Stimulated activated CD8-positive, alpha-beta memory T cell treated with anti-CD3 and anti-CD28 coated beads, Interleukin-2, amount 100 ng/mL, for 48 hours (primary cell): Measurements from ENCODE around the gene CFAP44.
"Not testable (repeated sequence)": the region's sequence is repeated elsewhere in the genome, so short reads cannot be mapped to it uniquely, and the experiment has no call there.

ENCODE experiments used
- DNase-seq, 2 donors: peaks; one replicate each; pipeline ENCODE4 v3.0.0-alpha.2; 2020; ENCODE audit warnings: low read depth in 2 of 2

CFAP44 gene

GRCh38 chr3:113441051-113441770, at the start of gene CFAP44:
Gene CFAP44 (minus strand): TSS chr3:113441493. CDS start chr3:113433664, 7,829 bp downstream.
- peak; percentile 38 to 48 for DNase-seq

- DNase-seq, result no peak
These were observed 43.9 kb upstream of the CFAP44 start for GRCh38 chr3:113485161-113485609.

GRCh38 chr3:113468539-113468938, 27.2 kb upstream of the CFAP44 start:
- no peak for DNase-seq

GRCh38 chr3:113461488-113461887, 20.2 kb upstream of the CFAP44 start:
- no peak for DNase-seq

GRCh38 chr3:113458554-113458953, 17.3 kb upstream of the CFAP44 start:
- not testable (repeated sequence) for DNase-seq

- DNase-seq, result no peak
These were observed 14.2 kb upstream of the CFAP44 start for GRCh38 chr3:113455446-113455845.

- DNase-seq, result no peak
These were observed 13.3 kb upstream of the CFAP44 start for GRCh38 chr3:113454630-113455029.

- no peak for DNase-seq
These were observed 12.8 kb upstream of the CFAP44 start for GRCh38 chr3:113454057-113454456.

- no peak for DNase-seq
These were observed 9.6 kb upstream of the CFAP44 start for GRCh38 chr3:113450911-113451310.

- DNase-seq, result no peak
These were observed 1.7 kb downstream of the CFAP44 start for GRCh38 chr3:113439606-113440005.

- no peak for DNase-seq
These were observed 3.1 kb downstream of the CFAP44 start for GRCh38 chr3:113438224-113438623.

GRCh38 chr3:113437411-113437810, 3.9 kb downstream of the CFAP44 start:
- no peak for DNase-seq

GRCh38 chr3:113436809-113437208, 4.5 kb downstream of the CFAP44 start:
- DNase-seq, result no peak

- DNase-seq, result no peak
These were observed 9.5 kb downstream of the CFAP44 start for GRCh38 chr3:113431811-113432210.

- no peak for DNase-seq
These were observed 12.7 kb downstream of the CFAP44 start for GRCh38 chr3:113428581-113428980.

- DNase-seq, result no peak
These were observed 17.6 kb downstream of the CFAP44 start for GRCh38 chr3:113423699-113424098.

- no peak for DNase-seq
These were observed 20.2 kb downstream of the CFAP44 start for GRCh38 chr3:113421082-113421481.

- DNase-seq, result no peak
These were observed 31.6 kb downstream of the CFAP44 start for GRCh38 chr3:113409676-113410075.

- no peak for DNase-seq
These were observed 36.1 kb downstream of the CFAP44 start for GRCh38 chr3:113405180-113405579.

GRCh38 chr3:113404637-113405036, 36.7 kb downstream of the CFAP44 start:
- DNase-seq, result no peak
